ENCODE data around the gene BAZ2A.
"Not testable (repeated sequence)": the region's sequence is repeated elsewhere in the genome, so short reads cannot be mapped to it uniquely, and the experiment has no call there.

The BAZ2A gene

GRCh38 chr12:56630180-56630632 lies at the start of gene BAZ2A:
Gene BAZ2A, minus strand, starts transcription at chr12:56630326. Its CDS starts 12,796 bp downstream, at chr12:56617530.
- DNase-seq (ENCODE audit: low spot score): peak; percentile 85

- DNase-seq (ENCODE audit: low spot score): peak; percentile 7
These were observed 48.7 kb upstream of the BAZ2A start for GRCh38 chr12:56678852-56679251.

GRCh38 chr12:56677680-56678079 lies 47.6 kb upstream of the BAZ2A start:
- DNase-seq (ENCODE audit: low spot score): peak; percentile 8

GRCh38 chr12:56676851-56677580 lies 46.9 kb upstream of the BAZ2A start:
- peak; percentile 14 for DNase-seq (ENCODE audit: low spot score)

- no peak for DNase-seq (ENCODE audit: low spot score)
These were observed 41.5 kb upstream of the BAZ2A start for GRCh38 chr12:56671608-56672007.

GRCh38 chr12:56670836-56671235 lies 40.7 kb upstream of the BAZ2A start:
- no peak for DNase-seq (ENCODE audit: low spot score)

GRCh38 chr12:56668197-56668457 lies 38.0 kb upstream of the BAZ2A start:
- no peak for DNase-seq (ENCODE audit: low spot score)

GRCh38 chr12:56661979-56662638 lies 32.0 kb upstream of the BAZ2A start:
- DNase-seq (ENCODE audit: low spot score): no peak

GRCh38 chr12:56661560-56661959 lies 31.4 kb upstream of the BAZ2A start:
- DNase-seq (ENCODE audit: low spot score): no peak

GRCh38 chr12:56658921-56659320 lies 28.8 kb upstream of the BAZ2A start:
- no peak for DNase-seq (ENCODE audit: low spot score)

GRCh38 chr12:56657416-56658379 lies 27.6 kb upstream of the BAZ2A start:
- no peak for DNase-seq (ENCODE audit: low spot score)

- DNase-seq (ENCODE audit: low spot score): not testable (repeated sequence)
These were observed 23.7 kb upstream of the BAZ2A start for GRCh38 chr12:56653781-56654180.

GRCh38 chr12:56648023-56648422 lies 17.9 kb upstream of the BAZ2A start:
- DNase-seq (ENCODE audit: low spot score): not testable (repeated sequence)

GRCh38 chr12:56645717-56646446 lies 15.8 kb upstream of the BAZ2A start, which contains the start of gene ATP5F1B:
Gene ATP5F1B, minus strand, starts transcription at chr12:56645984. Its CDS starts 21 bp downstream, at chr12:56645963.
- DNase-seq (ENCODE audit: low spot score): peak; percentile 98

GRCh38 chr12:56645201-56645716 lies 15.1 kb upstream of the BAZ2A start:
- DNase-seq (ENCODE audit: low spot score): no peak

- DNase-seq (ENCODE audit: low spot score): no peak
These were observed 14.5 kb upstream of the BAZ2A start for GRCh38 chr12:56644654-56645053.

- DNase-seq (ENCODE audit: low spot score): no peak
These were observed 11.1 kb upstream of the BAZ2A start for GRCh38 chr12:56641219-56641618.

GRCh38 chr12:56637621-56638020 lies 7.5 kb upstream of the BAZ2A start:
- no peak for DNase-seq (ENCODE audit: low spot score)

- DNase-seq (ENCODE audit: low spot score): peak; percentile 100
These were observed 6.8 kb upstream of the BAZ2A start for GRCh38 chr12:56636675-56637540.
